GM18861 (cell line): ENCODE measurements around the gene RPL27A.

ENCODE experiments used
- ATAC-seq: cut with Tn5 transposase; IDR thresholded peaks from one replicate; pipeline ENCODE4 v1.9.1; 2021; ENCODE audit not compliant: unreplicated experiment

RPL27A gene

GRCh38 chr11:8720352-8720751 lies 37.8 kb downstream of the RPL27A start:
- no peak for ATAC-seq

DNA sequence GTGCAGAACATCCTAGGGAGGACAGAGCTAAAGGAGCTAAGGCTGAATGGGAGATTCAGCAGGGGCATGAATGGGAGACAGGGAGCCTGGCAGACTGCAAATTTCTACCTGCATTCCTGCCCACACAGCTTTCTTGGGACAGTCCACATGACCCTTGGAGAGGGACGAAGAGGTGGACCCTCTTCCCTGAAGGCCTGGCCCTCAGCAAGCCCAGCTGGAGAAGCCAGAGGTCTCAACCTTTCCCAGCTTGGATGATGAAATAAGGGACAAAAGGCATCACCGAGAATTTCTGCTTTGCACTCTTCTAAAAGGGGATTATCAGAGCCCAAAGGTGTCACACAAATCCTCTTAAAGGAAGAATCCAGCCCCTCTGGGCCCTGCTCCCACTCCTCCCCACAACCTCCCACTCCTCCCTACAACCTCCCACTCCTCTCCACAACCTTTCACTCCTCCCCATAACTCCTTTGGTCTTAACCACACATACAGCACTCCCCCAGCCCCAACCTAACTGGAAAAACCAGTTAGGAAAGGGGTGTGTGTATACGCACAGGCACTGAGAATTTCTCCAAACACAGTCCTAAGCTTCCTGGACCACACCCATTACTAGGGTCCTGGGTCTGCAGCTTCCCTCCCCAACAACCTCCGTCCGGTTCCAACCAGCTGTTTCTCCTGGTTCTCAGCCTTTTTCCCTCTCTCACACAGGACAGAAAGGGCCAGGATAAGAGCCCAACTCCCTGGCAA lies 38.4 kb downstream of the RPL27A start:
- no peak for ATAC-seq

DNA sequence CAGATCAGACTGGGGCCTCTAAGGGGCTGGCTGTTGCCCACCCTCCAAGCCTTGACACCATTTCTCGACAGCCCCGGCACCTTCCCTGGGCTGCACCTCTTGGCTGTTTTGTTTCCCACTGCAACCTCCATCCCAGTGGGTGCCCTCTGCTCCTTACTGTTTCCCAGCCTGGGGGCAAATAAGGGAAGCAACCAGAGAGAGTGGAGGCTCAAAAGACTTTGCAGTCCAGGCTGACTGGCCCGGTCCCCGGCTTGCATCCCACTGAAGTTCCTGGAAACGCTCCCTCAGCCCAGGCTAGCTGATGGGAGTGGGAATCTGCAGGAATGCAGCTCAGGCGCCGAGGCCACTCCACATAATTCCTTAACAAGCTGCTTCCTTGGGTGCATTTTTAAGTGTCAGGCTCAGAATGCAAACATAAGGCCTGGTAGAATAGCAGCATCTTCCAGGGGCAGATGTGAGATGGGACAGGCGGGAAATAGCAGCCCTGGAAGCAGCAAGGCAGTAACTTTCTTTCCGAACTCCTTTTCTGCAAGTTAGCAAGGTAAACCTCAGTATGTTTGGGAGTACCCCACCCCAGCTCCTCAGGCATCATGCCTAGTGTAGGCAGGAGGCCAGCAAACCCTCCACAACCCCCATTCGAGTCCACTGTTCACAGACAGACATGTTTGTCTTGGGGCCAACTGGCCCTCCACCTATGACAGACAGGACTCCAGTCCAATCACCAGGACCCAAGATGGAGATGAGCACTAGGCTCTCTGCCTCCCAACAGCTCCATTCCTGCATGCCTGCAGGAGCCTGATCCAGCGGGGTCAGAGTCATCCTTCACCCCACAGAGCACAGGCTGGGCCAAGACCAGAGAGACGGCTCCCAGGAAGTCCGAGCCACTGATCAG lies 39.3 kb downstream of the RPL27A start:
- no peak for ATAC-seq

DNA sequence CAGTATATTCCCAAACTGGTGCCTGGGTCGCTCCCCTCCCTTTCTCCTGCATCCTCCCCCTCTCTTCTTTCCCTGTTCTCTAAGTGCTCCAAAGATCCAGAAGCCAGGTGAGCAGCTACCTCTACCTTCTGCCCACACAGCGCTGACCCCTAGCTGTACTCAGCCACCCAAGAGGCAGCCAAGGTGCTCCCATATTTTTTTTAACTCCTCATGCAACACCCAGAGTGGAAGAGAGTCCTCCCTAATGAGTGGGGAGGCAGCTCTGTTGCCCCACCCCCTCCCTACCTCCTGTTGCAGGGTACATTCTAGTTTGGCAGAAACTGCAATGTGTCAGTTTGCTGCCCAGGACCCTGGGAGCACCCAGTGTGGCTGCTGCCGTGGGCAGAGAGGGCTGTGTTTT lies 40.2 kb downstream of the RPL27A start:
- ATAC-seq, result no peak

DNA sequence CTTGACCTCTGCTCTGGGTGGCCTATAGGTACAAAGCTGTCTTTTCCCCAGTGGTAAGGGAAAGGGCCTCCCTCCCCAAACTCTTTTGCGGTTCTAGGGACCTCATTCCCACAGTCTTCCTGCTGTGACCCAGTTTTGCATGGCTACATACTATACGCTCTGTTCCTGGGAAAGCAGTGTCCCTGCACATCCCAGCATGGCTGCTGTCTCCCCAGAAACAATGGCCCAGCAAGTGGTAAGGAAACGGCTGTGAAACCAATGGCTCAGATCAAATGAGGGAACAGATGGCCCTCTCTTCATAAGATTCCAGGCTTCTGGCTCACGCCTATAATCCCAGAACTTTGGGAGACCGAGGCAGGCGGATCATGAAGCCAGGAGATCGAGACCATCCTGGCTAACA lies 41.1 kb downstream of the RPL27A start:
- no peak for ATAC-seq

DNA sequence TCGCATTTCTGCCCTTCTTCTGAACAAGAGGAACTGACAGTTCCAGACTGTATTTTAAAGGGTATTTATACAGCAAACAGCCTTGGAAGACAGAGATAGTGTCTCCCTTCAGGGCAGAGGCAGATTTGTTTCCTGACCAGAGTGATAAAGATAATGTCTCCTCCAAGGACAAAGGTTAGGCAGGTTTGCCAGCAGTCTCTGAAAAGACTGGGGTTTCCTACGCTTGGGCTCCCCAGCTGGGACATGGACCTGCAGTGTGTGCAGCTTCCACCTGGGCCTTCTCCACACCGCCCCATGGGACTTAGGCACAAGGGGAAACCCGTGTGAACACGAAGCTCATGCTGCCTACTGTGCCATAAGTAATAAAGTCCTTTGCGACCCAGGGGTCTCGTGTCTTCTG lies 42.1 kb downstream of the RPL27A start:
- ATAC-seq, result no peak

- no peak for ATAC-seq
Observed at GRCh38 chr11:8726395-8726794, 43.8 kb downstream of the RPL27A start.

- ATAC-seq, result no peak
Observed at GRCh38 chr11:8728563-8728962, 46.0 kb downstream of the RPL27A start.

DNA sequence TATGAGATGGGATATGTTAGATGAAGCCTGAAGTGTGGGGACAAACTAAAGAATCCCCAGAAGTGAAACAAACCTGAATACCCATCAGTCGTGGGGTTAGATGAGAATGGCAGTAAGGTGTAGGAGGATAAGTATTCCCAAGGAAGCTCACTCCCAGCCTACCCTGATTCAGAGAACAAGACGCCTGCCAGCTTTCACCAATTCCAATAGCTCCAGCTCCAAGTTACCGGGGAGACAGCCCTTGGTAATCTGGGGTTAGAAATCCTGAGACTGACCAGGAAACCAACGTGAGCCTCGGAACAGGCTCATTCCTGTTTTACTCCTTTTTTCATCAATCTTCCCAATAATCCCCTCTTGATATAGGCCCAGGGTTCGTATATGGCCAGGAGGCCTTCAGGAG lies 46.5 kb downstream of the RPL27A start:
- no peak for ATAC-seq

DNA sequence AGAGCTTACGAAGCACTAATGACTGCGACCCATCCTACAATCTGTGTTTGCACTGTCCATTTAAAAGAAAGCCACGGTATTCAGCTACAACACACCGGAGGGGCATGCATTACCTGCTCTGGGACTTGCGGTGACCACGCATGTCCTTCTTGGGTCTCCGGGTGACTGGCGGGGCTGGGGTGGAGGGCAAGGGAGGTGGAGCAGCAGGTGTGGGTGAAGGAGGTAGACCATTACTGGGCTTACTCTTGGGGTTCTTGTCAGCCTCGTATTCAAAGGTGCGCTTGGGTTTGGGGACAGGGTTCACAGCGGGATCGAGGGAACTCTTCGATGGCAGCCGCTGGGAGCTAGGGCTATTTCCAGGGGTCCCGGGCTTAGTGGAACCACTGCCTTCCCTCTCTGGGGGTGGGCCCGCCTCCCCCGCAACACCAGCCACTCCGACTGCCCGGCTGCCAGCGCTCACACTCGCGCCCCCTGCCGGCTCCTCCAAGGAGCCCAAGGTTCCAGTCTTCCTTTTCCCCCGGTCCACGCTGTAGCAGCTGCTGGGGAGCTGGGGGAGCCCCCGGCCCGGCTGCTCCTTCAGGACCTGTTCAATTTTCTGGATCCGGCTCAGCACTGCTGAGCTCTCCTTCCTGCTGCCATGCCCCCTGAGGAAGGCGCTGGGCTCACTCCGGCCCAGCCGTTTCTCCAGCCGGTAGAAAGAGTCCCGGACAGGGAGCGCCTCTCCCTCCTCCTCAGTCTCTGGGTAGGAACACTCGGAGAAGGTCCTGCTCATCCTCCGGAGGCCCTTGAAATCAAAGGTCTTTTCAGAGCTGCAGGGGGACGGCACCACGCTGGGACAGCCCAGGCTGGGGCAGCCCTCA lies 47.5 kb downstream of the RPL27A start:
- no peak for ATAC-seq

- ATAC-seq, result no peak
Observed at GRCh38 chr11:8730697-8731020, 48.1 kb downstream of the RPL27A start.

- no peak for ATAC-seq
Observed at GRCh38 chr11:8731647-8732323, 49.2 kb downstream of the RPL27A start.

DNA sequence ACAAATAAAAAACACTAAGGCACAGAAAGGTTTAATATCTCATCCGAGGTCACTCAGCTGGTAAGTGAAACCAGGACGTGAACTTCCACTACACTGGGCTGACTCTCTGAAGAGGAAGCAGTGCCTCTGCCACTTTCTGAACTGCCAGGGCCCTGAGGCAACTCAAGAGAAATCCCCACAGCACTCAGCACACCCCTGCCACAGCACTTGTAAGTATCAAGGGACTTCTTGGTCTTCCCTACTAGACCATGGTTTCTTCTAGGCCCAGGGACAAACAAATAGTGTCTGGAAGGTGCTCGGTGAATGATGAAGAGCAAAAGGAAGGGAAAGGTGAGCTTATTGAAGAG lies 49.7 kb downstream of the RPL27A start:
- peak; percentile 88 for ATAC-seq

GRCh38 chr11:8732748-8733241 lies 50.2 kb downstream of the RPL27A start:
- no peak for ATAC-seq

DNA sequence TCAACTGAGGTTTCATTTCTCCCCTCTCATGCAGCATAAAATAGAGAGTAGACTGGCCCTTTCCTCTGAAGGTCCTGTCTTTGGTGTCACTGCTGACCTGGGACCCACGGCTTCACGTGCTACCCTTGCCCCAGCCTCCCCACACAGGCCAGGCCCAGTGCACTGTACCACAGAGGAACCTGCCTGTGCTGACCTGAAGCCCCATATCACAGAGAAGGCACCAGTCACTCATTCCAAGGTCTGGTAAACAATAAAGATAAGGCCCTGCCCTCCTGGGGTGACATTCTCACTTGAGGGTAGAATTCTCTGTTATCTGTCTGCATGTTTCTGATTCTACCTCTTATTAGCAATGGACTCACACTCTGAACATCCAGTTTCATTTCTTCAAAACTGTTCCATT lies 51.3 kb downstream of the RPL27A start:
- no peak for ATAC-seq

- ATAC-seq, result no peak
Observed at GRCh38 chr11:8735094-8735493, 52.5 kb downstream of the RPL27A start.

GRCh38 chr11:8739309-8739793 lies 56.8 kb downstream of the RPL27A start:
- no peak for ATAC-seq
